ENCODE measurements around the gene SH3RF2.
"Not testable (repeated sequence)": the region's sequence is repeated elsewhere in the genome, so short reads cannot be mapped to it uniquely, and the experiment has no call there.

Gene SH3RF2

DNA sequence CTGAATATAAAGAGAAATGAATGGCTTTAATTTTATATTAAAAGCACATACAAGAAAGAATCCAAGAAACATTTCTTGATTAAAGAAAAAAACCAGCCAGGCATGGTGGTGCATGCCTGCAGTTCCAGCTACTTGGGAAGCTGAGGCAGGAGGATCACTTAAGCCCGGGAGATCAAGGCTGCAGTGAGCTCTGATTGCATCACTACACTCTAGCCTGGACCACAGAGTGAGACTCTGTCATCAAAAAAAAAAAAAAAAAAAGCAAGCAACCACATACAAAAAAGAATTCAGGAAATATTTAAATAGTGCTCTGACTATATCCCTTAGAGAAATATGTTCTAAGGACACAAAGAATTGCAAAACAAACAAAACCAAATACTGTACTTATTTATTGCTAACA, 171.5 kb downstream of the SH3RF2 start:
- Histone ChIP-seq H3K4me3 (ENCODE audit: low read depth, low read length) (no peak overlapping the region), H3K27ac (ENCODE audit: extremely low read depth, low read depth, low read length) (no peak overlapping the region), H3K36me3 (ENCODE audit: control insufficient read depth in 2 of 2, insufficient read depth in 1 of 2, low read length in 2 of 2) (peaks cover under 1 to 17% of the 10 kb centered on the region in 2 experiments; a peak in 2 of 3 replicates), H3K9me3 (ENCODE audit: control insufficient read depth, insufficient read depth, low read depth, low read length) (no peaks in the 10 kb centered on the region), H3K4me1 (ENCODE audit: control insufficient read depth, insufficient read depth, low read length) (no peaks in the 10 kb centered on the region)
- TF ChIP-seq, protein P1, sequence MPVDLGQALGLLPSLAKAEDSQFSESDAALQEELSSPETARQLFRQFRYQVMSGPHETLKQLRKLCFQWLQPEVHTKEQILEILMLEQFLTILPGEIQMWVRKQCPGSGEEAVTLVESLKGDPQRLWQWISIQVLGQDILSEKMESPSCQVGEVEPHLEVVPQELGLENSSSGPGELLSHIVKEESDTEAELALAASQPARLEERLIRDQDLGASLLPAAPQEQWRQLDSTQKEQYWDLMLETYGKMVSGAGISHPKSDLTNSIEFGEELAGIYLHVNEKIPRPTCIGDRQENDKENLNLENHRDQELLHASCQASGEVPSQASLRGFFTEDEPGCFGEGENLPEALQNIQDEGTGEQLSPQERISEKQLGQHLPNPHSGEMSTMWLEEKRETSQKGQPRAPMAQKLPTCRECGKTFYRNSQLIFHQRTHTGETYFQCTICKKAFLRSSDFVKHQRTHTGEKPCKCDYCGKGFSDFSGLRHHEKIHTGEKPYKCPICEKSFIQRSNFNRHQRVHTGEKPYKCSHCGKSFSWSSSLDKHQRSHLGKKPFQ (tag by site-specific recombination; IDR thresholded peaks at IDR 0.05): no peak
- TF ChIP-seq ZNF248 (tag by site-specific recombination; IDR thresholded peaks at IDR 0.05) (no peak), MEIS1 (CRISPR knock-in tag; IDR thresholded peaks at IDR 0.05; ENCODE audit: borderline replicate concordance) (no peak), ZSCAN30 (tag by site-specific recombination; IDR thresholded peaks at IDR 0.05) (no peak), ZNF155 (tag by site-specific recombination; IDR thresholded peaks at IDR 0.05) (no peak), ZNF350 (tag by site-specific recombination; IDR thresholded peaks at IDR 0.05) (no peak), ZNF610 (tag by site-specific recombination; IDR thresholded peaks at IDR 0.05; ENCODE audit: borderline replicate concordance) (no peak), ZNF274 (IDR thresholded peaks at IDR 0.05; ENCODE audit: low read length) (no peak), ZNF274 (tag by site-specific recombination; IDR thresholded peaks at IDR 0.05; ENCODE audit: borderline replicate concordance) (no peak), ZNF426 (tag by site-specific recombination; IDR thresholded peaks at IDR 0.05) (no peak)
- TF ChIP-seq, protein P2, sequence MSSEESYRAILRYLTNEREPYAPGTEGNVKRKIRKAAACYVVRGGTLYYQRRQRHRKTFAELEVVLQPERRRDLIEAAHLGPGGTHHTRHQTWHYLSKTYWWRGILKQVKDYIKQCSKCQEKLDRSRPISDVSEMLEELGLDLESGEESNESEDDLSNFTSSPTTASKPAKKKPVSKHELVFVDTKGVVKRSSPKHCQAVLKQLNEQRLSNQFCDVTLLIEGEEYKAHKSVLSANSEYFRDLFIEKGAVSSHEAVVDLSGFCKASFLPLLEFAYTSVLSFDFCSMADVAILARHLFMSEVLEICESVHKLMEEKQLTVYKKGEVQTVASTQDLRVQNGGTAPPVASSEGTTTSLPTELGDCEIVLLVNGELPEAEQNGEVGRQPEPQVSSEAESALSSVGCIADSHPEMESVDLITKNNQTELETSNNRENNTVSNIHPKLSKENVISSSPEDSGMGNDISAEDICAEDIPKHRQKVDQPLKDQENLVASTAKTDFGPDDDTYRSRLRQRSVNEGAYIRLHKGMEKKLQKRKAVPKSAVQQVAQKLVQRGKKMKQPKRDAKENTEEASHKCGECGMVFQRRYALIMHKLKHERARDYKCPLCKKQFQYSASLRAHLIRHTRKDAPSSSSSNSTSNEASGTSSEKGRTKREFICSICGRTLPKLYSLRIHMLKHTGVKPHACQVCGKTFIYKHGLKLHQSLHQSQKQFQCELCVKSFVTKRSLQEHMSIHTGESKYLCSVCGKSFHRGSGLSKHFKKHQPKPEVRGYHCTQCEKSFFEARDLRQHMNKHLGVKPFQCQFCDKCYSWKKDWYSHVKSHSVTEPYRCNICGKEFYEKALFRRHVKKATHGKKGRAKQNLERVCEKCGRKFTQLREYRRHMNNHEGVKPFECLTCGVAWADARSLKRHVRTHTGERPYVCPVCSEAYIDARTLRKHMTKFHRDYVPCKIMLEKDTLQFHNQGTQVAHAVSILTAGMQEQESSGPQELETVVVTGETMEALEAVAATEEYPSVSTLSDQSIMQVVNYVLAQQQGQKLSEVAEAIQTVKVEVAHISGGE (tag by site-specific recombination; conservative IDR thresholded peaks at IDR 0.05; ENCODE audit: low read depth): no peak
- TF ChIP-seq, protein P3, sequence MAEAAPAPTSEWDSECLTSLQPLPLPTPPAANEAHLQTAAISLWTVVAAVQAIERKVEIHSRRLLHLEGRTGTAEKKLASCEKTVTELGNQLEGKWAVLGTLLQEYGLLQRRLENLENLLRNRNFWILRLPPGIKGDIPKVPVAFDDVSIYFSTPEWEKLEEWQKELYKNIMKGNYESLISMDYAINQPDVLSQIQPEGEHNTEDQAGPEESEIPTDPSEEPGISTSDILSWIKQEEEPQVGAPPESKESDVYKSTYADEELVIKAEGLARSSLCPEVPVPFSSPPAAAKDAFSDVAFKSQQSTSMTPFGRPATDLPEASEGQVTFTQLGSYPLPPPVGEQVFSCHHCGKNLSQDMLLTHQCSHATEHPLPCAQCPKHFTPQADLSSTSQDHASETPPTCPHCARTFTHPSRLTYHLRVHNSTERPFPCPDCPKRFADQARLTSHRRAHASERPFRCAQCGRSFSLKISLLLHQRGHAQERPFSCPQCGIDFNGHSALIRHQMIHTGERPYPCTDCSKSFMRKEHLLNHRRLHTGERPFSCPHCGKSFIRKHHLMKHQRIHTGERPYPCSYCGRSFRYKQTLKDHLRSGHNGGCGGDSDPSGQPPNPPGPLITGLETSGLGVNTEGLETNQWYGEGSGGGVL (tag by site-specific recombination; IDR thresholded peaks at IDR 0.05): no peak
- TF ChIP-seq, protein P4, sequence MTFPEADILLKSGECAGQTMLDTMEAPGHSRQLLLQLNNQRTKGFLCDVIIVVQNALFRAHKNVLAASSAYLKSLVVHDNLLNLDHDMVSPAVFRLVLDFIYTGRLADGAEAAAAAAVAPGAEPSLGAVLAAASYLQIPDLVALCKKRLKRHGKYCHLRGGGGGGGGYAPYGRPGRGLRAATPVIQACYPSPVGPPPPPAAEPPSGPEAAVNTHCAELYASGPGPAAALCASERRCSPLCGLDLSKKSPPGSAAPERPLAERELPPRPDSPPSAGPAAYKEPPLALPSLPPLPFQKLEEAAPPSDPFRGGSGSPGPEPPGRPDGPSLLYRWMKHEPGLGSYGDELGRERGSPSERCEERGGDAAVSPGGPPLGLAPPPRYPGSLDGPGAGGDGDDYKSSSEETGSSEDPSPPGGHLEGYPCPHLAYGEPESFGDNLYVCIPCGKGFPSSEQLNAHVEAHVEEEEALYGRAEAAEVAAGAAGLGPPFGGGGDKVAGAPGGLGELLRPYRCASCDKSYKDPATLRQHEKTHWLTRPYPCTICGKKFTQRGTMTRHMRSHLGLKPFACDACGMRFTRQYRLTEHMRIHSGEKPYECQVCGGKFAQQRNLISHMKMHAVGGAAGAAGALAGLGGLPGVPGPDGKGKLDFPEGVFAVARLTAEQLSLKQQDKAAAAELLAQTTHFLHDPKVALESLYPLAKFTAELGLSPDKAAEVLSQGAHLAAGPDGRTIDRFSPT (tag by site-specific recombination; IDR thresholded peaks at IDR 0.05): no peak
- TF ChIP-seq, protein P5, sequence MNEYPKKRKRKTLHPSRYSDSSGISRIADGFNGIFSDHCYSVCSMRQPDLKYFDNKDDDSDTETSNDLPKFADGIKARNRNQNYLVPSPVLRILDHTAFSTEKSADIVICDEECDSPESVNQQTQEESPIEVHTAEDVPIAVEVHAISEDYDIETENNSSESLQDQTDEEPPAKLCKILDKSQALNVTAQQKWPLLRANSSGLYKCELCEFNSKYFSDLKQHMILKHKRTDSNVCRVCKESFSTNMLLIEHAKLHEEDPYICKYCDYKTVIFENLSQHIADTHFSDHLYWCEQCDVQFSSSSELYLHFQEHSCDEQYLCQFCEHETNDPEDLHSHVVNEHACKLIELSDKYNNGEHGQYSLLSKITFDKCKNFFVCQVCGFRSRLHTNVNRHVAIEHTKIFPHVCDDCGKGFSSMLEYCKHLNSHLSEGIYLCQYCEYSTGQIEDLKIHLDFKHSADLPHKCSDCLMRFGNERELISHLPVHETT (tag by site-specific recombination; IDR thresholded peaks at IDR 0.05): no peak
- CTCF ChIA-PET: interaction anchor here (0.8 to 2.3 kb wide), 2 partner anchors 23 to 522 kb away, joined by 4 to 8 read pairs; no protein-coding TSS in a partner anchor
- POLR2A ChIA-PET: no interaction called here

DNA sequence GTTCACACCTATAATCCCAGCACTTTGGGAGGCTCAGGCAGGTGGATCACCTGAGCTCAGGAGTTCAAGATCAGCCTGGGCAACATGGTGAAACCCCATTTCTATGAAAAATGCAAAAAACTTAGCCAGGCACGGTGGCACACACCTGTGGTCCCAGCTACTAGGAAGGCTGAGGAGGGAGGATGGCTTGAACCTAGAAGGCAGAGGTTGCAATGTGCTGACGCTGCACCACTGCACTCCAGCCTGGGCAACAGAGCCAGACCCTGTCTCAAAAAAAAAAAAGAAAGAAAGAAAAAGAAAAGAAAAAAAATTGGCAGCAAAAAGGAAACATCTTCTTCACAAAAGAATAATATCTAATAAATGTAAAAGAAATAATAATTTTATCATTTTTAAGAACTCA, 172.5 kb downstream of the SH3RF2 start:
- POLR2A ChIA-PET; H3K4me1 ChIP-seq (ENCODE audit: control insufficient read depth, insufficient read depth, low read length); H3K9me3 ChIP-seq (ENCODE audit: control insufficient read depth, insufficient read depth, low read depth, low read length); H3K27ac ChIP-seq (ENCODE audit: extremely low read depth, low read depth, low read length); H3K4me3 ChIP-seq (ENCODE audit: low read depth, low read length): not testable (repeated sequence)
- H3K36me3 ChIP-seq (ENCODE audit: control insufficient read depth in 2 of 2, insufficient read depth in 1 of 2, low read length in 2 of 2): peaks cover 10 to 24% of the 10 kb centered on the region in 2 experiments
- CTCF ChIA-PET: interaction anchor here (0.6 to 2.3 kb wide), 4 partner anchors 22 to 253 kb away, joined by 3 to 8 read pairs (median 4); no protein-coding TSS in a partner anchor

All from HEK293 (cell line).